Tibial artery (tissue), 4 donors: ENCODE measurements around the gene FBXO15.

ENCODE experiments used
- DNase-seq, 2 donors: peaks; one replicate each; pipeline ENCODE4 v3.0.0-alpha.2; 2019
- H3K27ac ChIP-seq, 2 donors: fragments of 200-600 bp; sonication (generic) in 1 of 2; 1 replicate in 1 of 2; 2 replicates in 1 of 2; pipeline ENCODE4 v1.5.1; 2018 to 2019; ENCODE audit warnings: mild to moderate bottlenecking in 1 of 2
- H3K27me3 ChIP-seq, 2 donors: fragments of 200-600 bp; sonication (generic) in 1 of 2; one replicate each; pipeline versions ENCODE4 v1.5.1 to v1.6.0; 2016 to 2019
- H3K36me3 ChIP-seq, 3 donors: fragments of 200-600 bp; sonication (generic) in 2 of 3; one replicate each; pipeline ENCODE4 v1.5.1; 2016 to 2019; ENCODE audit warnings: mild to moderate bottlenecking in 2 of 3
- H3K4me1 ChIP-seq, 4 donors: fragments of 200-600 bp; sonication (generic) in 2 of 4; 1 replicate in 3 of 4; 2 replicates in 1 of 4; pipeline ENCODE4 v1.5.1; 2016 to 2019
- H3K4me3 ChIP-seq, 2 donors: fragments of 200-600 bp; sonication (generic) in 1 of 2; 1 replicate in 1 of 2; 2 replicates in 1 of 2; pipeline ENCODE4 v1.5.1; 2018 to 2019; ENCODE audit warnings: mild to moderate bottlenecking in 2 of 2
- H3K9me3 ChIP-seq, 3 donors: fragments of 200-600 bp; sonication (generic) in 1 of 3; one replicate each; pipeline ENCODE4 v1.5.1; 2016 to 2019
- CTCF ChIP-seq, 2 experiments: fragments of 200-600 bp in 1 of 2; fragments of 450-650 bp in 1 of 2; IDR thresholded peaks; one replicate each; pipeline ENCODE4 v1.5.1; 2017 to 2019; ENCODE audit warnings: antibody characterized with exemption in 2 of 2, mild to moderate bottlenecking in 1 of 2, moderate library complexity in 1 of 2
- intact Hi-C: fragments of 100-400 bp; cut with DNase I; formaldehyde crosslinking; loops from one replicate; pipeline ENCODE4 v1.15.0; 2023; ENCODE audit warnings: low total_unique reads

Gene FBXO15

DNA sequence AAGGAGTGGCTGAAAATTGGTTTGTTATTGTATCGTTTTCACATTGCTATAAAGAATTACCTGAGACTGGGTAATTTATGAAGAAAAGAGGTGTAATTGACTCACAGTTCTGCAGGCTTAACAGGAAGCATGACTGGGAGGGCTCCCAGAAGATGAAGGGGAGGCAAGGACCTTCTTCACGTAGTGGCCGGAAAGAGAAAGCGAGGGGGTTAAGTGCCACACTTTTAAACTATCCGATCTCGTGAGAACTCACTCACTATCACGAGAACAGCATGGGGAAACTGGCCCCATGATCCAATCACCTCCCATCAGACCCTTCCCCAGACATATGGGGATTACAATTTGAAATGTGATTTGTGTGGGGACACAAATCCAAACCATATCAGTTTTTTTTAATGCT is 81.6 kb downstream of the FBXO15 start:
- H3K4me3 ChIP-seq = no peak overlapping the region
- no peaks in the 10 kb centered on the region for H3K4me1 ChIP-seq
- no peak overlapping the region for H3K27ac ChIP-seq
- intact Hi-C loops = no loop called here
- DNase-seq = no peak
- TF ChIP-seq CTCF (IDR thresholded peaks at IDR 0.05) = no peak
- no peaks in the 10 kb centered on the region for H3K36me3 ChIP-seq
- H3K9me3 ChIP-seq = no peaks in the 10 kb centered on the region
- H3K27me3 ChIP-seq = no peaks in the 10 kb centered on the region

DNA sequence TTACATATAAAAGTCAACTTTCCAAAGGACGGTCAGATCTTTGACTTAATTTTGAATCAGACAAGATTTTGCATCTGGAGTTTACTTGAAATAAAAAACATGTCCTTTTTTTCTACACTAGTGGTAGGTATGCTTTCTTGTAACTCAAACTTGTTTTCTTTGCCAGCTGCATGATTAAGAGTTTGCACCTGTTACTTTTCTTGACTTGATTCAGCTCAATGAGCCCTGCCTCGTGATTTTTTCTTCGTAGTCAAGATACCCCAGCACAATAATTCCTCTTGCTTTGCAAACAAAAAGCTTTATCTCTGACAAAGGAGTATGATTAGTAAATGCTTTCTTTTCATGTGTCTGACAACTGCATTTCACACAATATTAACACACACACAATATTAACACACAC is 82.3 kb downstream of the FBXO15 start:
- Histone ChIP-seq H3K27ac (no peak overlapping the region), H3K4me1 (no peaks in the 10 kb centered on the region), H3K4me3 (no peak overlapping the region), H3K36me3 (no peaks in the 10 kb centered on the region), H3K27me3 (no peaks in the 10 kb centered on the region), H3K9me3 (no peaks in the 10 kb centered on the region)
- TF ChIP-seq CTCF (IDR thresholded peaks at IDR 0.05) = no peak
- intact Hi-C loops = no loop called here
- no peak for DNase-seq

GRCh38 chr18:74064510-74064909 is 83.1 kb downstream of the FBXO15 start:
- no peak for DNase-seq
- H3K9me3 ChIP-seq = no peaks in the 10 kb centered on the region
- no peak for TF ChIP-seq CTCF (IDR thresholded peaks at IDR 0.05)
- no peaks in the 10 kb centered on the region for H3K4me1 ChIP-seq
- no peak overlapping the region for H3K4me3 ChIP-seq
- no peaks in the 10 kb centered on the region for H3K36me3 ChIP-seq
- H3K27ac ChIP-seq = no peak overlapping the region
- H3K27me3 ChIP-seq = no peaks in the 10 kb centered on the region
- intact Hi-C loops = no loop called here

GRCh38 chr18:74063557-74063956 is 84.1 kb downstream of the FBXO15 start:
- TF ChIP-seq CTCF (IDR thresholded peaks at IDR 0.05) = no peak
- intact Hi-C loops = no loop called here
- H3K36me3 ChIP-seq = no peaks in the 10 kb centered on the region

GRCh38 chr18:74063023-74063422 is 84.6 kb downstream of the FBXO15 start:
- no peak for DNase-seq
- H3K4me3 ChIP-seq = no peak overlapping the region
- no peaks in the 10 kb centered on the region for H3K9me3 ChIP-seq
- no peak overlapping the region for H3K27ac ChIP-seq
- H3K4me1 ChIP-seq = no peaks in the 10 kb centered on the region
- no peaks in the 10 kb centered on the region for H3K36me3 ChIP-seq
- TF ChIP-seq CTCF (IDR thresholded peaks at IDR 0.05) = no peak
- intact Hi-C loops = no loop called here
- no peaks in the 10 kb centered on the region for H3K27me3 ChIP-seq

More at GRCh38 chr18:74063557-74063956, 84.1 kb downstream of the FBXO15 start:
- no peak overlapping the region for H3K4me3 ChIP-seq
- no peaks in the 10 kb centered on the region for H3K4me1 ChIP-seq
- H3K27ac ChIP-seq = no peak overlapping the region
- no peaks in the 10 kb centered on the region for H3K9me3 ChIP-seq
- no peak for DNase-seq
- H3K27me3 ChIP-seq = no peaks in the 10 kb centered on the region

- no peak overlapping the region for H3K27ac ChIP-seq
- H3K4me1 ChIP-seq = no peaks in the 10 kb centered on the region
- no peaks in the 10 kb centered on the region for H3K36me3 ChIP-seq
- no peak for TF ChIP-seq CTCF (IDR thresholded peaks at IDR 0.05)
- no peaks in the 10 kb centered on the region for H3K9me3 ChIP-seq
- intact Hi-C loops = no loop called here
- H3K27me3 ChIP-seq = no peaks in the 10 kb centered on the region
- no peak for DNase-seq
- H3K4me3 ChIP-seq = no peak overlapping the region
Measured at GRCh38 chr18:74062037-74062436, 85.6 kb downstream of the FBXO15 start.
